CD4-positive, alpha-beta T cell treated with Interleukin-15 for 1 hour (primary cell): ENCODE data around the gene TMEM237.

Experiments
- DNase-seq: peaks from one replicate; pipeline ENCODE4 v3.0.0-alpha.2; 2020

The TMEM237 gene

DNA sequence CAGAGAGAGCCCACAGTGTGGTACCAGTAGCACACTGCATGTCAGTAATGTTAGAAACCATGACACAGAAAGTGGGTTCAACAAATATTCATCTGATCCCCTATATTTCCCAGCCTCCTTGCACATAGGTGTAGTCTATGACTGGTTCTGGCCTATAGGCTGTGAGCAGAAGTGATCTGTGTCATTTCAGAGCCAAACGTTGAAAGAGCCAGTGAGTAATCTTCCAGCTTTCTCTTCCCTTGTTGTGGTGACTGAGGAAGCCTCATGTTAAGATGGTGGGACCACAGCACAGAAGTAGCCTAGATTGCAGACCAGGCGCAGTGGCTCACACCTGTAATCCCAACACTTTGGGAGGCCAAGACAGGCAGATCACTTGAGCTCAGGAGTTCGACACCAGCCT is 4.1 kb downstream of the TMEM237 start:
- no peak for DNase-seq

DNA sequence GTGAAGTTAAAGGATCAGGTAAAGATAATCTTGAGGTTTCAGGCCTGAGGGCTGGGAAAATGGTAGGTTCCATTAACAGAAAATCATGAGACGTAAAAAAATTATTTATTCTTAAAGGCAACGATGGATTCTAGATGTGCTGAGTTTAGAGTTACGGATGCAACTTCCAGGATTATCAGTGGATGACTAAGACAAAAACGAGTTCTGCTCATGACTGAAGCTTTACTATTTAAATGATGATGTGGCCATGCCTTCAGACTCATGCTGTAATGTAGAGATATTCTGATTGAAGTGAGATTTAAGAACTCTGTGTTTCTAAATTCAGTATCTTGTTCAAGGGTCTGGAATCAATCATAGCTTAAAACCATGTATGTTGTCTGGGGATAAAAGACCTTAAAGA is 5.0 kb downstream of the TMEM237 start:
- no peak for DNase-seq

GRCh38 chr2:201633661-201634249 is 9.5 kb downstream of the TMEM237 start:
- no peak for DNase-seq

GRCh38 chr2:201631041-201631440 is 12.3 kb downstream of the TMEM237 start:
- no peak for DNase-seq

GRCh38 chr2:201630577-201630976 is 12.7 kb downstream of the TMEM237 start:
- DNase-seq, result no peak

DNA sequence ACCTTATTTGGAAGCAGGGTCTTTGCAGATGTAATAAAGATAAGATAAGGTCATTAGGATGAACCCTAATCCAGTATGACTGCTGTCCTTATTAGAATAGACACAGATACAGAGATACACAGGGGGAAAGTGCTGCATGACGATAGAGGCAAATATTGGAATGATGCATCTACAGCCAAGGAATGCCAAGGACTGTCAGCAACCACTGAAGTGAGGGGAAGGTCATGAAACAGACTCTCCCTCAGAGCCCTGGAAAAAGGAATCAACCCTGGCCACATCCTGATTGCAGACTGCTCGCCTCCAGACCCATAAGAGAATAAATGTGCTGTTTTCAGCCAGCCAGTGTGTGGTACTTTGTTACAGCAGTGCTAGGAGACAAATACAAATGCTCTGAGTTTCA is 14.8 kb downstream of the TMEM237 start:
- DNase-seq, result no peak

GRCh38 chr2:201622306-201622970 is 20.9 kb downstream of the TMEM237 start:
- DNase-seq, result no peak

DNA sequence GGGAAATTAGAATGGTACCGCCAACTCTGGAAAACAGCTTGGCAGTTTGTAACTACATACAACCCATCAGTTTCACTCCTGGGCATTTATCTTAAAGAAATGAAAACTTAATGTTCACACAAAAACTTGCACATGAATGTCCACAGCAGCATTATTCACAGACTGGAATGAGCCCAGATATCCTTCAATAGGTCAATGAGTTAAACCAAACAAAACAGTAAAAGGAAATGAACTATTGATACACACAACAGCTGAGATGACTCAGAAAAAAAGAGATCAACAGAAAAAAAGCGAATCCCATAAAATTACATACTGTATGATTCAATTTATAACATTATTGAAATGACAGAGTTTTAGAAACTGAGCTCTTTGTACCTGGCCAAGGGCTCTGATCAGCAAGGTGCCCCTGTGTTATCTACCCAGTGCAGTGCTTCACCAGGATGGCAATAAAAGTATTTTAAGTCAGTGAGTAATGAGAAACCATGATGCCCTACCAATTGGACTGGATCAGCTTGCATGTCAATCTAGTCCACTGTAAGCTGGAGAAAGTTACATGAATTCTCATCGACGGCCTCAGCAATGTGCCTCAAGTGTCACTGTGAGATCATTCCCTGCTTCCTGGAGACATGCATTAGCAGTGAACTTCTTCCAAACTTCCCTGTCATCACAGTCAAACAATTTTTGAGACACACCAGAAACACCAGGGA is 21.9 kb downstream of the TMEM237 start:
- DNase-seq, result no peak

- no peak for DNase-seq
These were observed 24.3 kb downstream of the TMEM237 start for GRCh38 chr2:201618744-201619662.

- DNase-seq, result no peak
These were observed 35.3 kb downstream of the TMEM237 start for GRCh38 chr2:201608021-201608420.

- DNase-seq, result no peak
These were observed 35.7 kb downstream of the TMEM237 start for GRCh38 chr2:201607568-201607967.

- DNase-seq, result no peak
These were observed 42.4 kb downstream of the TMEM237 start for GRCh38 chr2:201600906-201601305.

DNA sequence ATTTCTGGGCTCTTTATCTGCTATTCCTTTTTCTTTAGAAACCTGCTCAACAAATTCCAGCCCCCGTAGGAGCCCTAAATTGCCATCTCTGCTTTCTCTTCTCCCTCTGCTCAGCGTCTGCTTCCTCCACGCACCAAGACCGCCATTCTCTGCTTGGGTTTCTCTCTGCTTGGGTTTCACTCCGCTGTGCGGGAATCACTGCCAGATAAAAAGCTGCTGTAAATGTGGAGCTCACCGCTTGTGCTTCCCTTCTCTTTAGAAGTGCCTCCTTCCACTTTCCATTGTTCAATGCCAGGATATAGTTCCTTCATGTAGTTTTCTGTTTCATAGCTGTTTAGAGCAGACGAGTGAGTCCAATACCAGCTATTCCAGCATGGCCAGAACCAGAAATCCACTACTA is 45.9 kb downstream of the TMEM237 start:
- no peak for DNase-seq

GRCh38 chr2:201580486-201580885 is 62.8 kb downstream of the TMEM237 start:
- DNase-seq, result no peak

- DNase-seq, result no peak
These were observed 63.8 kb downstream of the TMEM237 start for GRCh38 chr2:201579536-201579935.

DNA sequence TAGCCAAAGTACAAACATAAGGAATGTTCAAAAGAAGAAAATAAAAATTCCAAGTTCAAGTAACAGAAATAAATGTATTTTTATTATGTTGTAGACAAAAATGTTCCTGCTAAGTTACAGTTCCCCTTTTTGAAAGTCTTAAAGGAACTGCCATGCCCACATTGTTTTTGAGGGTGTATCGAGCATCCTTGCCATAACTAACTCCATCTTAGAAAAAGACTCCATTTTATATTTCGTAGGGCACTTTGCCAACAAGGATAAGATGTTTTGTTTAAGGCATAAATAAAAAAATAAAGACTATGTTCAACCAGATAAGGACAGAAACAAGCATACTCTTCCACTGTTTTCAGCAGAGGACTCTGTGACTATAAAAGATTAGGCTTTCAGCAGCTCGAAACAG is 67.3 kb downstream of the TMEM237 start:
- no peak for DNase-seq

- DNase-seq, result no peak
These were observed 68.5 kb downstream of the TMEM237 start for GRCh38 chr2:201574766-201575165.

- DNase-seq, result no peak
These were observed 70.3 kb downstream of the TMEM237 start for GRCh38 chr2:201572846-201573508.
